ENCODE measurements around the gene MS4A10. TPM values are rescaled to one million over a fixed set of nuclear protein-coding genes. Genes with fewer than 3 reads are reported as not detected.

The MS4A10 gene
- total and polyA plus RNA-seq, 9 of the 15 experiments (the other 6 are each of a cell fraction or from before 2014, with no cell fraction given), result not detected

- no peak overlapping the region for H3K27ac ChIP-seq (ENCODE audit: extremely low read depth, low read depth, low read length)
- H3K9ac ChIP-seq (ENCODE audit: insufficient read depth in 1 of 2, low read depth in 2 of 2, low read length in 2 of 2), result no peak overlapping the region
- H4K20me1 ChIP-seq (replicated peaks; ENCODE audit: control insufficient read depth, insufficient read depth, low read length), result peaks cover 6% of the 10 kb centered on the region; the same call in 1 of the 2 replicates
- whole genome bisulfite sequencing (ENCODE audit: insufficient coverage, low coverage, missing lambda C conversion rate), result 0% methylated on average over 3 of the region's 4 CpGs
- H3K9me1 ChIP-seq (ENCODE audit: control insufficient read depth, insufficient read depth, low read length), result no peaks in the 10 kb centered on the region
- no peak overlapping the region for H3K4me3 ChIP-seq
- ATAC-seq, result no peak
- BruUV-seq (replicated peaks), result no TSS peak
- H3K4me1 ChIP-seq (replicated peaks in 1 of 2; ENCODE audit: control insufficient read depth in 2 of 2, insufficient read depth in 2 of 2, low read length in 2 of 2), result peaks cover 0 to 14% of the 10 kb centered on the region in 2 experiments; a peak in 1 of 5 replicates
- ChIA-PET CTCF (ENCODE audit: low intra/inter-chr PET ratio) (no interaction called here), POLR2A (interaction anchor here (0.6 to 0.7 kb wide), 3 partner anchors 147 to 220 kb away, joined by 3 to 4 read pairs (median 3); no protein-coding TSS in a partner anchor)
- TF ChIP-seq KHSRP (IDR thresholded peaks at IDR 0.05) (no peak), ELF1 (tag; IDR thresholded peaks at IDR 0.05) (no peak), CBX2 (IDR thresholded peaks at IDR 0.05; ENCODE audit: insufficient read depth, low read length, poor library complexity, severe bottlenecking) (no peak), PTRF (tag; IDR thresholded peaks at IDR 0.05) (no peak), SMAD4 (CRISPR knock-in tag; conservative IDR thresholded peaks at IDR 0.05) (no peak), ZNF57 (CRISPR knock-in tag; IDR thresholded peaks at IDR 0.05) (no peak), ZNF75A (CRISPR knock-in tag; IDR thresholded peaks at IDR 0.05) (no peak), MXI1 (IDR thresholded peaks at IDR 0.05; ENCODE audit: low read depth, low read length) (no peak), RAD21 (CRISPR knock-in tag; conservative IDR thresholded peaks at IDR 0.05 in 1 of 2, IDR thresholded peaks at IDR 0.05 in 1 of 2) (no peak), MTA2 (IDR thresholded peaks at IDR 0.05; ENCODE audit: low read depth) (no peak)
- no peak overlapping the region for H2AFZ ChIP-seq (ENCODE audit: low read depth, low read length)
- H3K79me2 ChIP-seq (ENCODE audit: control insufficient read depth, insufficient read depth, low read length), result no peaks in the 10 kb centered on the region
- no peak for DNase-seq (ENCODE audit: extremely low read depth in 1 of 4, low spot score in 3 of 4)
- intact Hi-C loops (cut with micrococcal nuclease), result no loop called here
- in situ Hi-C loops (cut with MboI), result no loop called here
- no peaks in the 10 kb centered on the region for H3K9me3 ChIP-seq (replicated peaks; ENCODE audit: control insufficient read depth, insufficient read depth, low read depth, low read length)
- H3K36me3 ChIP-seq (ENCODE audit: control insufficient read depth, insufficient read depth, low read length), result no peaks in the 10 kb centered on the region
- no peak for FAIRE-seq
- peaks cover 44 to 80% of the 10 kb centered on the region in 2 experiments for H3K27me3 ChIP-seq (ENCODE audit: control insufficient read depth in 2 of 2, insufficient read depth in 2 of 2, low read length in 2 of 2)
- no peak overlapping the region for H3K4me2 ChIP-seq (ENCODE audit: insufficient read depth, low read length)
These were observed 15.9 kb upstream of the MS4A10 start for GRCh38 chr11:60769273-60769672.
